GM12874 (cell line): ENCODE data around the gene SEPSECS.

ENCODE experiments used
- CTCF ChIP-seq: IDR thresholded peaks from 2 replicates; pipeline ENCODE4 v1.5.1; 2011; ENCODE audit warnings: low read depth, mild to moderate bottlenecking, control low read depth, low read length, moderate library complexity; ENCODE audit not compliant: insufficient read depth

The SEPSECS gene

GRCh38 chr4:25159837-25160713 is at the start of gene SEPSECS:
TSS of gene SEPSECS (minus strand) at chr4:25160449. CDS start at chr4:25160369, 80 bp downstream.
- TF ChIP-seq CTCF = no peak

- no peak for TF ChIP-seq CTCF
Measured at GRCh38 chr4:25209702-25210101, 49.5 kb upstream of the SEPSECS start.

- no peak for TF ChIP-seq CTCF
Measured at GRCh38 chr4:25207997-25208396, 47.7 kb upstream of the SEPSECS start.

GRCh38 chr4:25198713-25199112 is 38.5 kb upstream of the SEPSECS start:
- TF ChIP-seq CTCF = no peak

- TF ChIP-seq CTCF = no peak
Measured at GRCh38 chr4:25190407-25190806, 30.2 kb upstream of the SEPSECS start.

GRCh38 chr4:25184056-25184455 is 23.8 kb upstream of the SEPSECS start:
- no peak for TF ChIP-seq CTCF

- no peak for TF ChIP-seq CTCF
Measured at GRCh38 chr4:25182937-25183336, 22.7 kb upstream of the SEPSECS start.
